HepG2 (cell line): Measurements from ENCODE around the gene SYCE1. TPM values are rescaled to one million over a fixed set of nuclear protein-coding genes. Genes with fewer than 3 reads are reported as not detected.

Source experiments
- ATAC-seq: fragments of 200-7000 bp; cut with Tn5 transposase; 3 replicates; pipeline ENCODE4 v1.9.1; 2020; ENCODE audit warnings: mild to moderate bottlenecking, moderate library complexity
- BruUV-seq: library from RNA; stranded (reverse); fragments of 400-500 nt; replicated peaks from 2 replicates; lab custom pipeline; 2021; lab: Mats Ljungman, UMichigan
- CTCF ChIA-PET: fragments of 300-600 bp; formaldehyde crosslinking; extraction: SDS; loops from one replicate; lab custom pipeline; 2021; ENCODE audit warnings: low total read pairs, inconsistent platforms, low intra/inter-chr PET ratio; lab: Yijun Ruan, JAX
- POLR2A ChIA-PET: fragments of 350-600 bp; sonication (Branson Sonifier 250); formaldehyde crosslinking; loops from one replicate; lab custom pipeline; 2020; ENCODE audit warnings: antibody characterized with exemption, inconsistent platforms; lab: Yijun Ruan, JAX
- DNase-seq: peaks from one replicate; pipeline ENCODE4 v3.0.0-alpha.2; 2015; ENCODE audit warnings: low spot score
- FAIRE-seq: peaks from 3 replicates; lab custom pipeline; 2011; peaks lifted over from hg19 to GRCh38; lab: Jason Lieb, UNC
- H2AFZ ChIP-seq: one replicate; pipeline ENCODE4 v1.6.1; 2011; ENCODE audit warnings: low read length, inconsistent platforms
- H3K27ac ChIP-seq: fragments of 300-600 bp; 3 replicates; pipeline ENCODE4 v1.8.0; 2011; ENCODE audit warnings: mixed run types, mild to moderate bottlenecking, mixed read lengths, low read length, inconsistent platforms; ENCODE audit not compliant: insufficient read depth; ENCODE audit errors: extremely low read length
- H3K27me3 ChIP-seq, 2 experiments: fragments of 200-600 bp in 1 of 2; 2 replicates in 1 of 2; 3 replicates in 1 of 2; pipeline versions ENCODE4 v1.6.0 to v1.8.0; 2011; ENCODE audit warnings: low read length in 2 of 2, mild to moderate bottlenecking in 2 of 2, moderate library complexity in 2 of 2, inconsistent platforms in 1 of 2; ENCODE audit not compliant: insufficient read depth in 2 of 2, control insufficient read depth in 1 of 2
- H3K36me3 ChIP-seq, 2 experiments: fragments of 200-600 bp in 1 of 2; replicated peaks in 1 of 2; 2 replicates in 1 of 2; 3 replicates in 1 of 2; pipeline versions ENCODE4 v1.5.1 to v1.8.0; 2011; ENCODE audit warnings: low read length in 2 of 2, inconsistent platforms in 1 of 2; ENCODE audit not compliant: insufficient read depth in 2 of 2, control insufficient read depth in 1 of 2
- H3K4me1 ChIP-seq: 2 replicates; pipeline ENCODE4 v1.5.1; 2012; ENCODE audit warnings: low read length, inconsistent platforms; ENCODE audit not compliant: insufficient read depth
- H3K4me2 ChIP-seq: 2 replicates; pipeline ENCODE4 v1.6.0; 2011; ENCODE audit warnings: low read depth, low read length, inconsistent platforms
- H3K4me3 ChIP-seq, 3 experiments: fragments of 200-600 bp in 1 of 3; sonication (generic), shearing (Covaris generic) in 1 of 3; replicated peaks in 1 of 3; 2 replicates each; pipeline ENCODE4 v1.5.1; 2011 to 2016; ENCODE audit warnings: low read length in 3 of 3, inconsistent platforms in 2 of 3, low read depth in 2 of 3, mild to moderate bottlenecking in 2 of 3, control low read depth in 1 of 3, mixed read lengths in 1 of 3; ENCODE audit not compliant: insufficient read depth in 1 of 3
- H3K79me2 ChIP-seq: one replicate; pipeline ENCODE4 v1.6.1; 2011; ENCODE audit warnings: low read length, inconsistent platforms; ENCODE audit not compliant: insufficient read depth
- H3K9ac ChIP-seq: 2 replicates; pipeline ENCODE4 v1.6.0; 2011; ENCODE audit warnings: mild to moderate bottlenecking, low read depth, low read length, inconsistent platforms; ENCODE audit not compliant: insufficient read depth
- H3K9me3 ChIP-seq: 2 replicates; pipeline ENCODE4 v1.5.1; 2012; ENCODE audit warnings: mild to moderate bottlenecking, low read length
- H4K20me1 ChIP-seq: 2 replicates; pipeline ENCODE4 v1.6.0; 2011; ENCODE audit warnings: inconsistent platforms, mild to moderate bottlenecking, low read length, moderate library complexity; ENCODE audit not compliant: insufficient read depth
- AFF4 ChIP-seq: sonication (generic); formaldehyde crosslinking; IDR thresholded peaks from 2 replicates; pipeline ENCODE4 v1.4.0; 2020; ENCODE audit warnings: missing genetic modification reagents
- AHDC1 ChIP-seq: sonication (generic); formaldehyde crosslinking; IDR thresholded peaks from 2 replicates; pipeline ENCODE4 v1.5.1; 2020; ENCODE audit warnings: mild to moderate bottlenecking, missing genetic modification reagents, borderline replicate concordance
- MLLT10 ChIP-seq: sonication (generic); formaldehyde crosslinking; IDR thresholded peaks from 2 replicates; pipeline ENCODE4 v1.4.0; 2020; ENCODE audit warnings: missing genetic modification reagents
- NCOA1 ChIP-seq: sonication (generic); formaldehyde crosslinking; IDR thresholded peaks from 2 replicates; pipeline ENCODE4 v1.9.0; 2021; ENCODE audit warnings: missing genetic modification reagents
- NFKB2 ChIP-seq: sonication (generic); formaldehyde crosslinking; IDR thresholded peaks from 2 replicates; pipeline ENCODE4 v1.4.0; 2020; ENCODE audit warnings: missing genetic modification reagents, borderline replicate concordance
- SIN3A ChIP-seq: IDR thresholded peaks from 2 replicates; pipeline ENCODE4 v1.6.1; 2011; ENCODE audit warnings: low read depth, mild to moderate bottlenecking, control low read depth, low read length, borderline replicate concordance
- SRSF9 ChIP-seq: fragments of 200-400 bp; formaldehyde crosslinking; IDR thresholded peaks from 2 replicates; pipeline ENCODE4 v1.6.1; 2018; ENCODE audit warnings: borderline replicate concordance, mild to moderate bottlenecking, low read depth, low read length; ENCODE audit not compliant: insufficient read depth, poor library complexity, severe bottlenecking
- TBP ChIP-seq: sonication (generic); formaldehyde crosslinking; IDR thresholded peaks from 2 replicates; pipeline ENCODE4 v1.5.0; 2020; ENCODE audit warnings: missing genetic modification reagents
- ZFY ChIP-seq: sonication (generic); formaldehyde crosslinking; IDR thresholded peaks from 2 replicates; pipeline ENCODE4 v1.4.0; 2020; ENCODE audit warnings: missing genetic modification reagents
- ZNF331 ChIP-seq: sonication (generic); formaldehyde crosslinking; IDR thresholded peaks from 2 replicates; pipeline ENCODE4 v1.4.0; 2020; ENCODE audit warnings: missing genetic modification reagents
- ZNF552 ChIP-seq: sonication (generic); formaldehyde crosslinking; IDR thresholded peaks from 2 replicates; pipeline ENCODE4 v1.9.0; 2022; ENCODE audit warnings: missing genetic modification reagents, mild to moderate bottlenecking, borderline replicate concordance
- WGBS: methylation state at CpG from one replicate; pipeline ENCODE4 v1.1.6; 2017; ENCODE audit warnings: low lambda C conversion rate; 5-methylcytosine and 5-hydroxymethylcytosine counted together
- in situ Hi-C: cut with HindIII; loops from 2 replicates; pipeline ENCODE4 v1.10.0; 2017; ENCODE audit warnings: low pct_unique_long_range_greater_than_20kb; ENCODE audit not compliant: extremely low pct_ligation_motif_present
- intact Hi-C: fragments of 100-400 bp; cut with micrococcal nuclease; formaldehyde crosslinking; loops from one replicate; pipeline ENCODE4 v1.10.0; 2022; ENCODE audit not compliant: unreplicated experiment
- polyA plus RNA-seq, 8 experiments: library from polyadenylated mRNA; depleted of rRNA in 3 of 8; stranded (reverse) in 7 of 8; unstranded in 1 of 8; fragments of >200 nt; fragmentation: Illumina TruSeq in 4 of 8; extraction: Trizol in 4 of 8; gene quantifications; 2 replicates each; pipeline versions ENCODE4 v1.2.1 to v1.2.3, GENCODE V29; 2011 to 2016; ENCODE audit warnings: low read depth in 4 of 8, missing spikeins in 1 of 8, mixed read lengths in 1 of 8; ENCODE audit not compliant: insufficient read depth in 1 of 8
- total RNA-seq, 5 experiments: library from RNA; depleted of rRNA; stranded (reverse); fragments of >200 nt; fragmentation: Illumina TruSeq; extraction: Trizol; gene quantifications; 2 replicates each; pipeline ENCODE4 v1.2.3, GENCODE V29; 2016; ENCODE audit warnings: low read depth in 1 of 5

SYCE1 gene
- total and polyA plus RNA-seq, 2 of the 13 experiments (the other 11 are each of a cell fraction or from before 2014, with no cell fraction given) = not detected

GRCh38 chr10:133590226-133590969, 25.0 kb upstream of the SYCE1 start:
- no TSS peak for BruUV-seq
- 6% methylated on average over 10 of the region's 13 CpGs for WGBS
- no peak for FAIRE-seq
- no peak for TF ChIP-seq ZNF552 (CRISPR knock-in tag)
- no peak for TF ChIP-seq NFKB2 (CRISPR knock-in tag)
- TF ChIP-seq NCOA1 (CRISPR knock-in tag) = no peak
- TF ChIP-seq ZNF331 (CRISPR knock-in tag) = no peak
- no peak for TF ChIP-seq AFF4 (CRISPR knock-in tag)
- no peak for TF ChIP-seq SIN3A
- TF ChIP-seq AHDC1 (CRISPR knock-in tag) = no peak
- TF ChIP-seq MLLT10 (CRISPR knock-in tag) = no peak
- no peak for TF ChIP-seq ZFY
- TF ChIP-seq SRSF9 = no peak
- no peak for TF ChIP-seq TBP (CRISPR knock-in tag)

More at GRCh38 chr10:133590226-133590969, 25.0 kb upstream of the SYCE1 start:
- H3K27ac ChIP-seq = no peak overlapping the region
- intact Hi-C loops (no loop called here), in situ Hi-C loops (no loop called here)
- H3K36me3 ChIP-seq = no peaks in the 10 kb centered on the region
- no peaks in the 10 kb centered on the region for H3K9me3 ChIP-seq
- no peaks in the 10 kb centered on the region for H3K79me2 ChIP-seq
- H3K9ac ChIP-seq = no peak overlapping the region
- no peak for DNase-seq
- no peak overlapping the region for H3K4me3 ChIP-seq
- POLR2A ChIA-PET = no interaction called here
- no peak overlapping the region for H3K4me2 ChIP-seq
- no peaks in the 10 kb centered on the region for H4K20me1 ChIP-seq
- H3K4me1 ChIP-seq = no peaks in the 10 kb centered on the region
- no peak for ATAC-seq
- CTCF ChIA-PET = no interaction called here
- H3K27me3 ChIP-seq = peaks cover 3 to 28% of the 10 kb centered on the region in 2 experiments; a peak in 3 of 5 replicates
- no peak overlapping the region for H2AFZ ChIP-seq
